SK-MEL-5 (cell line): ENCODE results near the gene TBL1Y. TPM values are rescaled to one million over a fixed set of nuclear protein-coding genes. Genes with fewer than 3 reads are reported as not detected.

Experiments used
- DNase-seq: peaks from one replicate; pipeline ENCODE4 v3.0.0-alpha.2; 2016; ENCODE audit warnings: low read depth, low spot score
- in situ Hi-C: cut with HindIII; loops from 2 replicates; pipeline ENCODE4 v1.10.0; 2016; ENCODE audit warnings: low sequenced_read_pairs, high pct_unique_total_duplicates, low pct_unique_long_range_greater_than_20kb
- total RNA-seq: library from RNA; depleted of rRNA; stranded (reverse); fragments of >200 nt; shearing (Covaris generic); gene quantifications from 2 replicates; pipeline ENCODE4 v1.2.3, GENCODE V29; 2014

TBL1Y gene
- total RNA-seq, 1 experiment from 2014 or later = not detected

DNA sequence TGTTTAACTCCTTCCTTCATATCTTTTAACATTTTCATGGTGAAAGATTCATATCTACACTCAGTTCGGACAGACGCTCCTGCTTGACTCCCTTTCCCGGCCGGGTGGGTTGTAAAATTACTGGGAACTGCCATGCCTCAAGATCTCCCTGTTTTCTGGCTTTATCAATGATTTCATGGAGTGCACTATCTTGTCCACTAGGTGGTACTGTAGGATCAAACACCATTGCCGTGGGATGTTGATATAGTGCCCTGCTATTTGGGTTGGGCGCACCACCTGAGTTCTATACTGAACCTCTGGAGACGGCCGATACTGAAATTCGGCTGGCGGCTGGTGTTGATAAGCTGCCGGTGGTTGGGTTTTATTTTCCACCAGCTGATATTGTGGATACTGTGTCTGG lies 54.2 kb downstream of the TBL1Y start:
- in situ Hi-C loops = no loop called here
- no peak for DNase-seq

DNA sequence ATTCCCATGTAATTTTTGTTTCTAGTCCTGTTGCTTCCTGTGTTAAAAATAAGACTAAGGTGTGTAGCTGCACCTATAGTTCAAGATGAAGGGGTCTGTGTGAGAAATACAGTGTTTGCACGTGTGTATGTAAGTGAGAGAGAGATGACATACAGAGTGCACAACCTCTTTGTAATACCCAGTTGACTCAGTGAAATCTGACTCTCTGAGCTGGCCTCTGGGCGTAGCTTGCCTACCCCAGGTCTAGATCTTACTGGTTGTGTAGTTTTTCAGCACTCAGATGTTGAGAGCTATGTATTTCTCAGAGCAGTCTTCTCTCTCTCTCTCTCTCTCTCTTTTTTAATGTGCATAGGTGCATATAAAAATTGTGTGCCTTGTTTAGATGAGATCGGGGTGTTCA lies 56.0 kb downstream of the TBL1Y start:
- DNase-seq = no peak
- in situ Hi-C loops = no loop called here

DNA sequence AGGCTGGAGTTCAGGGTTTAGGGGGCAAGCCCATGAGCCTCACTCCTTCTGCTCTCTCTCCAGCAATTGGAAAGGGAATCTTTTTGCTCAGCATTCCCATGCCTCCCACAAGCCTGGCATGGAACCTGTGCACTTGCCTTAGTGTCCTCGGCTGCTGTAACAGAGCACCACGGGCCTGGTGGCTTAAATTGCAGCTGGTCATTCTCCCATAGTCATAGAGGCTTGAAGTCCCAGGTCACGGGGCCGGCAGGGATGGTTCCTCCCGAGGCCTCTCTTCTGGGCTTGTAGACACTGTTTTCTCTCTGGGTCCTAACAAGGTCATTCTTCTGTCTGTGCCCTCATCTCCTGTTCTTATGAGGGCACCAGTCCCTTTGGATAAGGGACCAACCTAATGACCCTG lies 57.2 kb downstream of the TBL1Y start:
- in situ Hi-C loops = no loop called here
- no peak for DNase-seq

DNA sequence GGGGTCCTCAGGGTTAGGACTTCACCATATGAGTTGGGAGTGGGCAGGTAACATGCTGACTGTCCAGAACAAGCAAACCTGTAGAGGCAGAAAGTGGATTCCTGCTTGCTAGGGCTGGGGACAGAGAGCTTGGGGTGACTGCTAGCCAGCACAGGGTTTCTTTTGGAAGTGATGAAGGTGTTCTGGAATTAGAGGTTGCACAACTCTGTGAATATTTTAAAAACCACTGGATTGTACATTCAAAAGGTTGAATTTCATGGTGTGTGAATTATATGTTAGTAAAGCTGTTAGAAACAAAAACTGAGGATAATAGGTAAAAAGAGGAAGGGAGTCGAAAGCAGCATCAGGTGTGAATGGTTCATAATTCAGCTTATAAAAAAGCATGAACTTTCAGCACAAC lies 57.7 kb downstream of the TBL1Y start:
- in situ Hi-C loops = no loop called here

DNA sequence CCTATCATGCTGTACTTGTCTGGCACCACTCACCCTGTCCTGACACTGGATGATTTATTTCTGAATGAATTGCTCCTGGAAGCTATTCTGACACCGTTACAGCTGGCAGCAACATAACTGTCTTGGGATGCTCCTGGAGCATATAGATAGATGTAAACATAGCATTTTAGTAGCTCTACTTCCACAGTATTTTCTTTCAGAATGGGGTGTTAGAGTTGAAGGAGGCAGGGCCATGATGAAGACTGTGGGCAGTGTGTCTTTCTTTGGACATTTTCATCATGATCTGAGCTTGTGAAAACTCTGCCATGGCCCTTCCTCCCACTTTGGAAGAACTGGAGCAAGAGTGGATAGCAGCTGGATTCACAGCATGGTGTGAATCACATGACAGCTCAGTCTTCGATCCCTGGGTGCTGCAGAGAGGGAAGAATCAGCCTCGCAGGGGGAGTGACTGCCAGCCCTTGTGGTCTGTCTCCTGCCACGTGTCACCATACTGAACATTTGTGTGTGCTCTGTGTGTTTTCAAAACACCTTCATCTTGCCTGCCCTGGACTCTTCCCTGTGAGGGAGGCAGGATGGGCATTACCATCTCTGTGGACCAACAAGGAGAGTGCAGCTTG lies 61.9 kb downstream of the TBL1Y start:
- DNase-seq = no peak
- in situ Hi-C loops = no loop called here

More for the DNA sequence above, 57.7 kb downstream of the TBL1Y start:
- no peak for DNase-seq

GRCh38 chrY:6974971-6975370 lies 64.5 kb downstream of the TBL1Y start:
- no peak for DNase-seq
- in situ Hi-C loops = no loop called here

DNA sequence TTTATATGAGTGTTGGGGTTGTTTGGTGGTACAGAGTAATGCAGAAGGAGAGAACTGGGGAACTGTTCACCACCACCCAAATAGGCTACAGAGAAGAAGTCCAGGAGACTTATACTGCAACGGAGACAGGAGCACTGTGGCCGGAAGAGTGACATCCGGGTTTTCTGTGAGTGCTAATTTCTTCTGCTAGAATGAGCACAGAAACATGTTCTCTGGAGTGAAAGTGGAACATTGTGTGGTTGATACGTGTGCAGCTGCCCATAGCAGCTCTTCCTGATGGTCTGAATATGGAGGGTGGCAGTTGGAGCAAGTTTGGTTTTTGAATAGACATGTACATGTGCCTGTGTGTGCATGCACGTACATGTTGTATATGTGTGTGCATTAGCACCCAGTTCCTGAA lies 67.3 kb downstream of the TBL1Y start:
- no peak for DNase-seq
- in situ Hi-C loops = no loop called here

- DNase-seq = no peak
- in situ Hi-C loops = no loop called here
These were observed 72.7 kb downstream of the TBL1Y start for GRCh38 chrY:6983221-6983620.

DNA sequence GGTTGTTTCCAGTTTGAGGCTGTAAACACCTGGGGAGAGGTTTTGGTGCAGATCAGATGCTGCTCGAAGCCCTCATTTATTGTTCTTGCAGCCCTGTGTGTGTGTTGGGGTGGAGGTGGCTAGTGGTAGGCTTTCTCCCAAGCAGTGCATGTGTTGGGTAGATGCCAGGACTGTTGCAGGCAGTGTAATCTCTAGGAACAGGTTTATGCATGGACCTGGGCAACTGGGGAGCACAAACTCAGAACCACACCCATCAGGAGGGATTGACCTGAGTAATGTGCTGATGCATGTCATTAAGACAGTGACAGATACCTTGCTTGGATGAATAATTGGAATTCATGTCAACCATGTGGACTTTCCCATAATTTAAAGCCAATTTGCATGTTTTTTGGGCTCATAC lies 77.3 kb downstream of the TBL1Y start:
- in situ Hi-C loops = no loop called here

GRCh38 chrY:6989886-6990620 lies 79.6 kb downstream of the TBL1Y start:
- in situ Hi-C loops = no loop called here

More for the DNA sequence above, 77.3 kb downstream of the TBL1Y start:
- DNase-seq = no peak

DNA sequence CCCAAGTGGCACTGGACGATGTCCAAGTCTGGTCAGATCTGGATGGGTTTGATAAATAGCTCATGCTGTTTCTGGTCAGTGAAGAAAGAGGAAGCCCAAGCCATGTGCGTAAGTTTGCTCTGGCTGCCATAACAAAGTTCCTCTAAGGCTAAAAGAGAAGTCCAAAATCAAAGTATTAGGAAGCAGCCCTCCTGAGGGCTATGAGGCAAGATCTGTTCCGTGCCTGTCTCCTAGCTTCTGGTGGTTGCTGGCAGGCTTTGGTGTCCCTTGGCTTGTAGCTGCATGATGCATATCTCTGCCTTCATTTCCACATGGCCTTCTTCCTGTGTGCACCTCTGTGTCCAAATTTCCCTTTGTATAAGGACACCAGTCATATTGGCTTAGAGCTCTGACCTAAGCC lies 81.5 kb downstream of the TBL1Y start:
- in situ Hi-C loops = no loop called here
- DNase-seq = no peak

More at GRCh38 chrY:6989886-6990620, 79.6 kb downstream of the TBL1Y start:
- DNase-seq = no peak

- no peak for DNase-seq
- in situ Hi-C loops = no loop called here
These were observed 85.5 kb downstream of the TBL1Y start for GRCh38 chrY:6995987-6996386.

DNA sequence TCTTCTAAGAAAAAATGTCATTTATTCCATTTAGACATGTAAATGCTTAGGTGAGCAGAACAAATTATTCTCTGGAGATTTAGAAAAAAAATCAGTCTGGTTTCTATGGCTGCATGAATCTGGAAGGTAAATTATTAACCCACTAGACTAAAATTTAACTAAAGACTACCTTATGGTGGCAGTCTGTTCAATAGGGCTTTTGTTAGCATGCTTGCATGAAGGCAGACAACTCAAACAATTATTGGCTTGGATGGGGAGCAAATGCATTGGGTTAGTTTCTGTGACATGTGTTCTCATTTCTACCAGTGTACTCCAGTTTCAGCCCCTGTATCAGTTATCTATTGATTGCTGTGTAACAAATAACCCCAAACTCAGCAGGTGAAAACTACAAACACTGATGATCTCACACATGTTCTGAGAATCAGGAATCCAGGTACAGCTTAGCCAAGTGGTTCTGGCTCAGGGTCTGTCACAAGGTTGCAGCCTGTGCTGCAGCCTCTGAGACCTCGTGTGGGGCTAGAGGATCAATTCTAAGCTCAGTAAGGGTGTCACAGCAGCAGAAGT lies 87.1 kb downstream of the TBL1Y start:
- DNase-seq = no peak
- in situ Hi-C loops = no loop called here

DNA sequence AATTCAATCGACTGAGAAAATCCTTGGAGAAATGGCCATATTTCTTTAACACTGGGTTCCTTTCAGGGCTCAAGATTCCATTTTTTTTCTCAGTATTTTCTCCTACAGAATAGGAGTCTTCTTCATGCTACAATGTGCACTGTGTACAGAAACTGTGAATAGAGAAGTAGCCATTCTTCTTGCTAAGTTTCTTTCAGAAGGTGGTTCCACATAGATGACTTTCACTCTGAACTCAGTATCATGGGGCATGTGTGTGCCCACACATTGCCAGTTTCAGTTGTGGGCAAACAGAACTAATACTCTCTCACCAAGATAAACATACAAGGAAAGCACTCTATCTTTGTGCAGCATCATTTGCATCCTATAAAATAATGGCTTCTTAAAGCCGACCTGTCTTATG lies 89.4 kb downstream of the TBL1Y start:
- in situ Hi-C loops = no loop called here
- DNase-seq = no peak

DNA sequence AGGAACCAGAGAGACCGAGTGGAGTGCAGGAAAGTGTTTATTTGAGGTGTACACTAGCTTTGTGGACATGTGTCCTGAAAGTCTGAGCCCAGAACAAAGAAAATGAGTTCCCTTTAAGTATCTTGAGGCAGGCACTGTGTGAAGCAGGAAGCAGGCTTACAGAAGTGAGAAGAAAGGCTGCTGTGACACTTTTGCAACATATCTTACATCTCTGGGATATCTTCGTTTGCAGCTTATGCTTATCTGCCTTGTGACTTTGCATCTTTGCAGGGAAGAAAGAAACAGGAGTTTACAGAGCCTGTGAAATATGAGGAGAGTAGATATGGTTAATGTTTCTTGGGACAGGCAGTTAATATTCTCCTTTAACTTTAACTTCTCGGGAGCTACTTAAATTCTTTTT lies 92.1 kb downstream of the TBL1Y start:
- in situ Hi-C loops = no loop called here
- DNase-seq = no peak

DNA sequence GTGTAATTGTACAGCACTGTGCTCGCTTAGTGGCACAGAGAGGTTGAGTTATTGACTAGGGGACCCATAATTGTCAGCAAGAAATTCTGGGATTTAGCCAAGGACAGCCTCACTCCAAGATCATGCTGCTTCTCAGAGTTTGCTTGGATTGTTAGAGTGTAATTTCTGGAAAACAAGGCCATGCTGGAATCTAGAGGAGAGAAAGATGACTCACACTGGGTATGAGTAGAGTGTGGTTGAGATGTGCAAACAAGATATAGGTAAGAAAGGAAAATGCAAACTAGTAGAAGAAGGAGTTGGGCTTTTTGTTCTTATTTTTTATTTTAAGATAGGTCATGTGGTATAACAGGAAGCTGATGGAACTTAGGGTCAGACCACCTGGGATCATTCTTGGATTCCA lies 97.4 kb downstream of the TBL1Y start:
- in situ Hi-C loops = no loop called here
- no peak for DNase-seq

GRCh38 chrY:7008578-7009355 lies 98.3 kb downstream of the TBL1Y start:
- no peak for DNase-seq
- in situ Hi-C loops = no loop called here

- in situ Hi-C loops = no loop called here
- no peak for DNase-seq
These were observed 102.6 kb downstream of the TBL1Y start for GRCh38 chrY:7013051-7013450.
